ENCODE measurements around the gene NRG3.

NRG3 gene

DNA sequence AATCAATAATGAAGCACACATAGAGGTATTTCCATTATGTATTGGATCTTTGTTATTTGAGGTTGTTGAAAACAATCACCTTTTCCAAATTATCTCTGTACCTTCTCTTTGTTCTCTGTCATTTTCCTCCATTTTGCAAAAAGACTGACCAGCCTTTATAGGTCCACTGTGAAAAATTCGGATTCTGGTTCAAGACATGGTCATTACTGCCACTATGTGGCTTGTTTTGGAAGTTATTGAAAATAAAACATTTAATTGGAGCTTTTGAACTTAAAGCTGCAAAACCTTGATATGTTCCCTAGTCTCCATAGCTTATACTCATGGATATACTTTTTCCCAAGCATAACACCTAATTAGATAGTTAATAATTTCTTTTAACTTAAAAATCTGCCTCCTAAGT, 1094.4 kb downstream of the NRG3 start:
- Histone ChIP-seq H3K27ac (ENCODE audit: extremely low read depth, low read depth, low read length) (no peak overlapping the region), H3K9me3 (ENCODE audit: control insufficient read depth, insufficient read depth, low read depth, low read length) (no peaks in the 10 kb centered on the region), H3K4me1 (ENCODE audit: control insufficient read depth, insufficient read depth, low read length) (no peaks in the 10 kb centered on the region), H3K36me3 (ENCODE audit: control insufficient read depth in 2 of 2, insufficient read depth in 1 of 2, low read length in 2 of 2) (no peaks in the 10 kb centered on the region), H3K4me3 (ENCODE audit: low read depth, low read length) (no peak overlapping the region)
- ChIA-PET CTCF (interaction anchor here (0.5 to 1.4 kb wide), 12 partner anchors 10 to 1118 kb away, joined by 3 to 4 read pairs (median 3); no protein-coding TSS in a partner anchor), POLR2A (interaction anchor here (0.6 kb wide), 1 partner anchor 902 kb away, joined by 3 read pairs; no protein-coding TSS in a partner anchor)
- TF ChIP-seq ZNF10 (tag by site-specific recombination; IDR thresholded peaks at IDR 0.05) (no peak), ZNF544 (tag by site-specific recombination; IDR thresholded peaks at IDR 0.05) (no peak), ZNF654 (tag by site-specific recombination; IDR thresholded peaks at IDR 0.05; ENCODE audit: low read depth) (peak; percentile 33), ZNF677 (tag by site-specific recombination; IDR thresholded peaks at IDR 0.05) (no peak), ZNF114 (tag by site-specific recombination; IDR thresholded peaks at IDR 0.05) (no peak), ZNF623 (tag by site-specific recombination; IDR thresholded peaks at IDR 0.05) (no peak), ZNF624 (tag by site-specific recombination; IDR thresholded peaks at IDR 0.05) (no peak), CTCF (tag by site-specific recombination; IDR thresholded peaks at IDR 0.05) (peak; percentile 17; the same call in 1 of the 2 replicates), ZEB2 (tag by site-specific recombination; IDR thresholded peaks at IDR 0.05) (no peak), ZNF324 (tag by site-specific recombination; IDR thresholded peaks at IDR 0.05) (no peak)

DNA sequence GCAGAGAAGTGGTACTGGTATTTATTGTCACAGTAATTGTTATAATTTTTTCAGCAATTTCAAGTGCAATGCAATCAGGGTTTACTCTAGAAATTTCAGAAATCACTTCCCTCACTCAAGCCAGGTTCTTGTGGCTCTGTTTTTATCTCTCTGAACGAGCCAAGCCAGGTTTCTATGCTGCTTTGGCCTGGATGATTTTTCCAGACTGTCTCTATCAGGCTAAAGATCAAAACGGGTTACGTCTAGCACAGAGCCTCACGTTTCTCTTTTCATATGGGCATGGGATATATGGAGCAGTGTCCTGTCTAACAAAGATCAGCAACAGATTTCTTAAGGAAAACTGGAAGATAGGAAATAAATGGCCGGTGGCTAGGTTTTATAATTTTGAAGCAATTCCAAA, 1105.3 kb downstream of the NRG3 start:
- ChIA-PET CTCF (no interaction called here), POLR2A (no interaction called here)
- H3K27ac ChIP-seq (ENCODE audit: extremely low read depth, low read depth, low read length): no peak overlapping the region
- H3K36me3 ChIP-seq (ENCODE audit: control insufficient read depth in 2 of 2, insufficient read depth in 1 of 2, low read length in 2 of 2): no peaks in the 10 kb centered on the region
- no peak for TF ChIP-seq FEZF1 (tag by site-specific recombination; IDR thresholded peaks at IDR 0.05)
- TF ChIP-seq, protein P1, sequence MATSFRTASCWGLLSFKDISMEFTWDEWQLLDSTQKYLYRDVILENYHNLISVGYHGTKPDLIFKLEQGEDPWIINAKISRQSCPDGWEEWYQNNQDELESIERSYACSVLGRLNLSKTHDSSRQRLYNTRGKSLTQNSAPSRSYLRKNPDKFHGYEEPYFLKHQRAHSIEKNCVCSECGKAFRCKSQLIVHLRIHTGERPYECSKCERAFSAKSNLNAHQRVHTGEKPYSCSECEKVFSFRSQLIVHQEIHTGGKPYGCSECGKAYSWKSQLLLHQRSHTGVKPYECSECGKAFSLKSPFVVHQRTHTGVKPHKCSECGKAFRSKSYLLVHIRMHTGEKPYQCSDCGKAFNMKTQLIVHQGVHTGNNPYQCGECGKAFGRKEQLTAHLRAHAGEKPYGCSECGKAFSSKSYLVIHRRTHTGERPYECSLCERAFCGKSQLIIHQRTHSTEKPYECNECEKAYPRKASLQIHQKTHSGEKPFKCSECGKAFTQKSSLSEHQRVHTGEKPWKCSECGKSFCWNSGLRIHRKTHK (tag by site-specific recombination; IDR thresholded peaks at IDR 0.05): no peak
- no peak for TF ChIP-seq ZNF404 (tag by site-specific recombination; IDR thresholded peaks at IDR 0.05)
- TF ChIP-seq, protein P2, sequence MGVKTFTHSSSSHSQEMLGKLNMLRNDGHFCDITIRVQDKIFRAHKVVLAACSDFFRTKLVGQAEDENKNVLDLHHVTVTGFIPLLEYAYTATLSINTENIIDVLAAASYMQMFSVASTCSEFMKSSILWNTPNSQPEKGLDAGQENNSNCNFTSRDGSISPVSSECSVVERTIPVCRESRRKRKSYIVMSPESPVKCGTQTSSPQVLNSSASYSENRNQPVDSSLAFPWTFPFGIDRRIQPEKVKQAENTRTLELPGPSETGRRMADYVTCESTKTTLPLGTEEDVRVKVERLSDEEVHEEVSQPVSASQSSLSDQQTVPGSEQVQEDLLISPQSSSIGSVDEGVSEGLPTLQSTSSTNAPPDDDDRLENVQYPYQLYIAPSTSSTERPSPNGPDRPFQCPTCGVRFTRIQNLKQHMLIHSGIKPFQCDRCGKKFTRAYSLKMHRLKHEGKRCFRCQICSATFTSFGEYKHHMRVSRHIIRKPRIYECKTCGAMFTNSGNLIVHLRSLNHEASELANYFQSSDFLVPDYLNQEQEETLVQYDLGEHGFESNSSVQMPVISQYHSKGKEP (tag by site-specific recombination; IDR thresholded peaks at IDR 0.05): no peak
- TF ChIP-seq ZNF394 (tag by site-specific recombination; IDR thresholded peaks at IDR 0.05; ENCODE audit: borderline replicate concordance): no peak
- TF ChIP-seq HOXD13 (CRISPR knock-in tag; IDR thresholded peaks at IDR 0.05; ENCODE audit: borderline replicate concordance): no peak
- no peaks in the 10 kb centered on the region for H3K9me3 ChIP-seq (ENCODE audit: control insufficient read depth, insufficient read depth, low read depth, low read length)
- H3K4me1 ChIP-seq (ENCODE audit: control insufficient read depth, insufficient read depth, low read length): no peaks in the 10 kb centered on the region
- no peak overlapping the region for H3K4me3 ChIP-seq (ENCODE audit: low read depth, low read length)

DNA sequence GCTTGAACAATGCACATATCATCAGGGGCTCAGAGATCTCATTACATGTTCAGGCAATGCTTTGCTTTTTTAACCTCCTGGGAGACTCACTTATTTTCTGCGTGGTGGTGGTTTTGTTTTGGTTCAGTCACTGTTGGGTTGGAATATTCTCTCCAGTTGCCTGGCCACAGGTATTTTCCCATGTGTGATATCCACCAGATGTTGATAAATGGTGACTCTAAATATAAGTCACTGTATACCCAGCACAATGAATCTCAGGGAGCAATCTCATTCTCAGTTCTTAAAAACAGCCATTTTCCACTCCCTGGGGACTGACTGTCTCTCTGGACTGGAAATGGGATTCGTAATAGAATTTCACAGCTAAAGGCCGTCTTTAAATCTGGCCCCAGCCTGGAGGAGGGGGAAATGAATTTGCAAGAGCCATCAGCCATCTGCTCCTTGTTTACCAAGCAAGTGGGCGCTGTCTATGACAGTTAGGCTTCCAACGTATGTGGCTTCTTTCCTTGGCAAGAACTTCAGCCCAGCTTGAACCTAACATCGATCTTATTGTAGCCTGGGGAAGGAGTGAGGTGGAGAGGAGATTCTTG, 1106.2 kb downstream of the NRG3 start:
- CTCF ChIA-PET: no interaction called here
- TF ChIP-seq, protein P3, sequence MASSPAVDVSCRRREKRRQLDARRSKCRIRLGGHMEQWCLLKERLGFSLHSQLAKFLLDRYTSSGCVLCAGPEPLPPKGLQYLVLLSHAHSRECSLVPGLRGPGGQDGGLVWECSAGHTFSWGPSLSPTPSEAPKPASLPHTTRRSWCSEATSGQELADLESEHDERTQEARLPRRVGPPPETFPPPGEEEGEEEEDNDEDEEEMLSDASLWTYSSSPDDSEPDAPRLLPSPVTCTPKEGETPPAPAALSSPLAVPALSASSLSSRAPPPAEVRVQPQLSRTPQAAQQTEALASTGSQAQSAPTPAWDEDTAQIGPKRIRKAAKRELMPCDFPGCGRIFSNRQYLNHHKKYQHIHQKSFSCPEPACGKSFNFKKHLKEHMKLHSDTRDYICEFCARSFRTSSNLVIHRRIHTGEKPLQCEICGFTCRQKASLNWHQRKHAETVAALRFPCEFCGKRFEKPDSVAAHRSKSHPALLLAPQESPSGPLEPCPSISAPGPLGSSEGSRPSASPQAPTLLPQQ (tag by site-specific recombination; IDR thresholded peaks at IDR 0.05): no peak
- TF ChIP-seq SP7 (tag by site-specific recombination; IDR thresholded peaks at IDR 0.05) (no peak), MYNN (tag by site-specific recombination; IDR thresholded peaks at IDR 0.05; ENCODE audit: borderline replicate concordance) (no peak), ZNF391 (tag by site-specific recombination; IDR thresholded peaks at IDR 0.05; ENCODE audit: borderline replicate concordance, low read depth) (no peak), ZNF211 (tag by site-specific recombination; IDR thresholded peaks at IDR 0.05; ENCODE audit: low read depth) (no peak), SP3 (tag by site-specific recombination; IDR thresholded peaks at IDR 0.05) (no peak)

More for the DNA sequence above, 1106.2 kb downstream of the NRG3 start:
- H3K27ac ChIP-seq (ENCODE audit: extremely low read depth, low read depth, low read length): no peak overlapping the region
- H3K9me3 ChIP-seq (ENCODE audit: control insufficient read depth, insufficient read depth, low read depth, low read length): no peaks in the 10 kb centered on the region
- H3K4me1 ChIP-seq (ENCODE audit: control insufficient read depth, insufficient read depth, low read length): no peaks in the 10 kb centered on the region
- POLR2A ChIA-PET: no interaction called here
- no peak overlapping the region for H3K4me3 ChIP-seq (ENCODE audit: low read depth, low read length)
- H3K36me3 ChIP-seq (ENCODE audit: control insufficient read depth in 2 of 2, insufficient read depth in 1 of 2, low read length in 2 of 2): no peaks in the 10 kb centered on the region

All from HEK293 (cell line).